Measurements from ENCODE around the gene EDAR.
A peak's percentile ranks its signal among the peaks of the same experiment; 100 is the strongest.

Gene EDAR

GRCh38 chr2:108988796-108989713, at the start of gene EDAR:
Gene EDAR (minus strand): TSS chr2:108989220. CDS start chr2:108931014, 58,206 bp downstream.
- CTCF ChIA-PET: interaction anchor here (0.6 to 1.7 kb wide), 26 partner anchors 9 to 570 kb away, joined by 3 to 21 read pairs (median 4); partner anchors contain the start of gene SH3RF3
- H3K27ac ChIP-seq: peak within 1 kb of the TSS; percentile 31; the same call in 1 of the 2 replicates
- TF ChIP-seq CTCF (conservative IDR thresholded peaks at IDR 0.05; ENCODE audit: low read depth): peak; percentile 87
- DNase-seq (ENCODE audit: low spot score): peak; percentile 89
- POLR2A ChIA-PET (ENCODE audit: low non-redundant PET): interaction anchor here (0.6 kb wide), 1 partner anchor 66 kb away, joined by 11 read pairs; no protein-coding TSS in a partner anchor

GRCh38 chr2:109033171-109033570, 44.2 kb upstream of the EDAR start:
- no peak for TF ChIP-seq CTCF (conservative IDR thresholded peaks at IDR 0.05; ENCODE audit: low read depth)
- POLR2A ChIA-PET (ENCODE audit: low non-redundant PET): no interaction called here
- no peak for DNase-seq (ENCODE audit: low spot score)
- CTCF ChIA-PET: interaction anchor here (0.7 kb wide), 1 partner anchor 78 kb away, joined by 3 read pairs; no protein-coding TSS in a partner anchor
- no peak overlapping the region for H3K27ac ChIP-seq

GRCh38 chr2:109032229-109032820, 43.3 kb upstream of the EDAR start:
- DNase-seq (ENCODE audit: low spot score): no peak
- ChIA-PET POLR2A (ENCODE audit: low non-redundant PET) (no interaction called here), CTCF (interaction anchor here (0.6 to 1.0 kb wide), 4 partner anchors 22 to 562 kb away, joined by 3 to 7 read pairs (median 3); no protein-coding TSS in a partner anchor)
- TF ChIP-seq CTCF (conservative IDR thresholded peaks at IDR 0.05; ENCODE audit: low read depth): no peak
- no peak overlapping the region for H3K27ac ChIP-seq

- DNase-seq (ENCODE audit: low spot score): no peak
These were observed 42.6 kb upstream of the EDAR start for GRCh38 chr2:109031476-109032228.

GRCh38 chr2:109030870-109031475, 42.0 kb upstream of the EDAR start:
- ChIA-PET POLR2A (ENCODE audit: low non-redundant PET) (no interaction called here), CTCF (interaction anchor here (0.7 to 1.0 kb wide), 2 partner anchors 21 to 457 kb away, joined by 3 read pairs; no protein-coding TSS in a partner anchor)
- no peak for DNase-seq (ENCODE audit: low spot score)
- H3K27ac ChIP-seq: no peak overlapping the region
- no peak for TF ChIP-seq CTCF (conservative IDR thresholded peaks at IDR 0.05; ENCODE audit: low read depth)

More at GRCh38 chr2:109031476-109032228, 42.6 kb upstream of the EDAR start:
- ChIA-PET POLR2A (ENCODE audit: low non-redundant PET) (no interaction called here), CTCF (interaction anchor here (0.6 to 1.0 kb wide), 4 partner anchors 21 to 562 kb away, joined by 3 to 7 read pairs (median 3); no protein-coding TSS in a partner anchor)
- no peak overlapping the region for H3K27ac ChIP-seq
- no peak for TF ChIP-seq CTCF (conservative IDR thresholded peaks at IDR 0.05; ENCODE audit: low read depth)
